Stimulated activated CD4-positive, alpha-beta T cell treated with anti-CD3 and anti-CD28 coated beads, TNF-alpha, amount 100 ng/mL, for 24 hours (primary cell): Measurements from ENCODE around the gene RNF44.

ENCODE experiments used
- DNase-seq, 3 experiments: peaks; one replicate each; pipeline ENCODE4 v3.0.0-alpha.2; 2020; ENCODE audit warnings: low read depth in 3 of 3

RNF44 gene

DNA sequence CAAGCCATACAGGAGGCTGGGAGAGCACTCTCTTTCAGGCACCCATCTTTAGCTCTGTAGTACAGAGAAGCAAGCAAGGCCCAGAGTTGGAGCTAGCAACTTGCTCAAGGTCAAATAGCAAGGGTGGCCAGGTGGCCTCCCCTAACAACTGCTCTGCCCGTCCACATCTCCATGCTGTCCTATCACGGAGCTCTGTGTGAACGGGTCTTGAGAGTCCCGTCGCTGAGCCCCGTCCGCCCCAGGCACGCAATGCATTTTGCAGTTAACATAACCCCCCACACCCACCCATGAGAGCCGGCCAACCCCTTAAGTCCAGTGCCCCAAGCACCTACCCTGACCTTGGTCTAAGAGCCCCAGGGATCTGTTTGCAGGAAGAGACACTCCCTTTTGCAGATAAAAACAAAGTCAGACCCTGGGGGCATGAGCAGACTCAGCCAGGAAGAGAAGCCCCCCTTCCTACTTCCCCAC, 1.5 kb downstream of the RNF44 start:
- no peak for DNase-seq

GRCh38 chr5:176535101-176535663, 2.0 kb downstream of the RNF44 start:
- peak in 1 of 3 experiments; percentile 39 for DNase-seq

DNA sequence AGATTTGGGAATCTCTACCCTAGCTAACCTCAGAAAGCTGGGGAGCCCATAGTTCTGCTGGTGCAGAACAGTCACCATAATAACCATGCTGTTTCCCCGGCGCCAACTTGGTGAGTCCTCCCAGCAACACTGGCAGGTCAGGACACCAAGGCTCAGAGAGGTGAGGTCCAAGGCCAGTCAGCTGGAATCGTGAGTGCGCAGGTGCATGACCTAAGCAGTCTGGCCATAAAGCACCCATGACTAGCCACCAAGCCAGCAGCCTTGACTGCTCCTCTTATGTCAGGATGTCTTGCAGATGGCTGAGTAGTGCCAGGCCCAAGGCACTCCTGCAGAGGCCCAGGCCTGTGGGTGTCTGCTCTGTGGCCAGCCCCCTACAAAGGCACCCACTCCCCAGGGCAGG, 2.6 kb downstream of the RNF44 start:
- DNase-seq: no peak

- DNase-seq: peak in 1 of 3 experiments; percentile 33
These were observed 3.1 kb downstream of the RNF44 start for GRCh38 chr5:176533894-176534611.

DNA sequence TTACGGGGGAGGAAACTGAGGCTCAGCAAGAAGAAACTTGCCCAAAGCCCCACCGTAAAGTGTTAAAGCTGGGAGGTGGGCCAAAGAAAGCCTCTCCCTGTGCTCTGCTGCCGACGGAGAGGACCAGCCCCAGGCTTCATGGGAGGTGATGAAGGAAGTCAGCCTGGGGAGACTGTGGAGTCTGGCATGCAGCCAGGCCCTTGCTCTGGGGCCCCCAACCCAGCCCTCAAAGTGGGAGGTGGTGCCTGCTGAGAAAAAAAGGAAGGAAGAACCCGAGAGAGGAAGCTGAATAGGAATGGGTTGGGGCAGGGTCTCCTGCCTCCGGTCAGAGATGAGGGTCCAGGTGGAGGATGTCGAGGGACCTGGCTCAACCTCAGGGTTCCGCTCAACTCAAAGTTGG, 3.8 kb downstream of the RNF44 start:
- no peak for DNase-seq

DNA sequence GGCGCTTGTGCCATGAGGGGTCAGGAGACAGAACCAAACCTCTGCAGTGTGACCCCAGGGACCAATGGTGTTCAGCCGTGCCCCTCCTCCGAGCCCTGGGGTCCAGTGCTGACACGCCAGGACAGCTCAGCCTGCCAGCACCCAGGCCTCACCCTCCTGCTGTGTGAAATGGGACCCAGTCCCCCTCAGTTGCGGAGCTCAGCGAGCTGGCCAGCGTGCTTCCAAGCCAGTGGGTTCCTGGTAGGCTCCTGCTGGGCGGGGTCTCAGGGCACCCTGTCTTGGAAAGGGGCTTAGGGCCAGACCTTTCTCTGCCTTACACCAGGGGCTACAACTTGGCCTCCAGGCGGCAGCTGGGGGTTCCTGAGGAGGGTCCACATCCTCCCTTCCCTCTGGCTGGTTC, 4.4 kb downstream of the RNF44 start:
- DNase-seq: no peak

DNA sequence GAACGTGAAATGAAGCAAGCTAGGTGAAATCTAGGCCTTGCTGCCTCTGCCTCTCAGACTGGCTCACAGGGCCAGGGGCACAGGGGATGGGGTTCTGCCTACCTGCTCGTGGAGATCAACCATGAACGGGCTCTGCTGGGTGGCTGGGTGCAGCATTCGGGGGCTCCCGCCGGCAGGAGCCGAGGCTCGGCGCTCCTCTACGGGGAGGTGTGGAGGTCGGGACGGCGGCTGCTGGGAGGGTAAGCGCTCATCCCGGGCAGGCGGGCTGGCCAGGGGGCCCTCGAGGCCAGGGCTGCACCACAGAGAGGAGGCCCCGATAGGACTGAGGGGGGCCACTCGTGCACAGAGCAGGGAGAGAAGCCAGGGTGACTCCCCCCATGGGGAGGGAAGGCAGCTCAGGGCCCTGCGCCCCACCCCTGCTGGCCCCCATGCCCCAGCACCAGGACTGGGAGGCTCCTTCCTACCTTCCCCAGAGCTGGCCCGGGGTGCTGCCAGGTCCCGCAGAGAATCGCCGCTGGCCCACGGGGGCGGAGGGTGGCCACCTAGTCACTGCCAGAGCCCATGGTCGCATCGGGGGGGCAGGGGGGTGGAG, 5.2 kb downstream of the RNF44 start:
- no peak for DNase-seq

GRCh38 chr5:176530983-176531901, 6.0 kb downstream of the RNF44 start:
- peak in 1 of 3 experiments; percentile 43 for DNase-seq

- no peak for DNase-seq
These were observed 6.7 kb downstream of the RNF44 start for GRCh38 chr5:176530393-176530982.

DNA sequence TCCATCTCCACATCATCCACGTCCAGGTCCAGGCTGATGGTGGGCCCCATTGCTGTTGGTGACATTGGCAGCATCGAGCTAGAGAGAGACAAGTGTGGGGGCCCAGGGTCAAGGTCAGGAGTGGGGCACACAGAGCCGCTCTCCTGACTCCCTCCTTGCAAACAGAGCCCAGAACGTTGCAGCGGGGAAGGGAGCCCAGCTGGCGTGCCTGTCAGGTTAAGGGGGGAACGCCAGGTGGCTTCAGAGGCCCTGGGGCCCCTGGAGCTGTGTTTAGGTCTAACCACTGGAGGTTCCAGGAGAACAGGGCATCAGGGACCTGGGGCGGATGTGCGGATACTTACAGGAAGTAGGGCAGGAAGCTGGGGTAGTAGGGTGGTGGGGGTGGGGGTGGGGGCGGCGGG, 7.5 kb downstream of the RNF44 start:
- DNase-seq: peak in 1 of 3 experiments; percentile 39

GRCh38 chr5:176529116-176529740, 8.0 kb downstream of the RNF44 start:
- DNase-seq: no peak

GRCh38 chr5:176528761-176529115, 8.5 kb downstream of the RNF44 start:
- DNase-seq: no peak

- no peak for DNase-seq
These were observed 8.9 kb downstream of the RNF44 start for GRCh38 chr5:176528301-176528700.

DNA sequence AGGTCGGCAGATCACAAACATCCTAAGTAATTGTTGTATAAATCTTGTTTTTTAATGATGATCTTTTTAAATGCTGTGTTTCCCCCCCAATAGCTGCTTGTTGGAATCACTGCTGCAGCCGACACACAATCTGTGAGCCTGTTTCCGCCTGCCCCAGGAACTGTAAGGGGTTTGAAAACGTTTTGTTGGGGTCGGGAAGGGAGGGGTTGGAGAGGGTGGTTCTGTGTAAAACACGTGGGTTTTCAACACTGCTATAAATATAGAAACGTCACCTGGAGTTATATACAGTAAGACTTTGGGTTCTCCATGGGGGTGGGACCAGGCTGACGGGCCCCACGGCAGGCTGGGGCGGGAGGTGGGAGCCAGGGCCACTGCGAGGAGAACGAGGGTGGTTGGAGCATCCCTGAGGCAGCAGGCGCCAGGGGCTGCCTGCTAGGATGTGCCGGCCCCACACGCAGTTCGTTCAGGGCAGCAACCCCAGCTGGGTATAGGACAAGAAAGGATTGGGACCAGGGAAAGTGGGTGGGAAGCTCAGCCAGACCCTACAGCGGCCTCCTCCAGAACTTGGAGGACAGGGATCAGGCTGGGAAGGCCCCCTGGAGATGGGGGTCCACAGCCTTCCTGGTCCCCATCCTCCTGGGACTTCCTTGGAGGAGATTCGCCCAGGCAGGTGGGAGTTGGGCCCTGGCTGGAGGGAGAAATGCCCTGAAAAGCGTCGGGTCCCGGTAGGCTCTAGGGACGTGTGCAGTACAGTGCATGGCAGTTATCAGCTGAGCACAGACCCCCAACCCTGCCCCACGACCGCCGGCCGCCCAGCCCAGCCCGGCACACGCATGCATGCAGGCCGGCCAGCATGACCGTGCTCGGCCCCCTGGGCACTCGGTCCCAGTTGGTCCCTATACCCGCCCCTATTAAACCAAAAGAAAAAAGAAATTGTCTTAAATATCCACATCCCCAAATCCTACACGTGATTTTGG, 9.7 kb downstream of the RNF44 start:
- DNase-seq: no peak

GRCh38 chr5:176526462-176526861, 10.7 kb downstream of the RNF44 start:
- DNase-seq: no peak

DNA sequence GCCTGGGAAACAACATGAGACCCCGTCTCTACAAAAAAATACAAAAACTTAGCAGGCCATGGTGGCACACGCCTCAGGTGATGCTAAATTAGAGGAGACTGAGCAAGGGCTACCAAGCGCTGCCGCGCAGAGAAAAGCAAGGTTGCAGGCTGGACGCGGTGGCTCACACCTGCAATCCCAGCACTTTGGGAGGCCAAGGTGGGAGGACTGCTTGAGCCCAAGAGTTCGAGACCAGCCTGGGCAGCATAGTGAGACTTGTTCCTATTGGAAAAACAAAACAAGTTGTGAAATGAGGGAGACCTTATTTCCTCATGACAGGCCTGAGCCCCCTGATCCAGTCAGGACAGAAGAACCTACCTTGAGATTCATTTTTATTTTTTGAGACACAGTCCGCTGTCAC, 11.5 kb downstream of the RNF44 start:
- DNase-seq: no peak

- DNase-seq: no peak
These were observed 12.2 kb downstream of the RNF44 start for GRCh38 chr5:176524987-176525386.

DNA sequence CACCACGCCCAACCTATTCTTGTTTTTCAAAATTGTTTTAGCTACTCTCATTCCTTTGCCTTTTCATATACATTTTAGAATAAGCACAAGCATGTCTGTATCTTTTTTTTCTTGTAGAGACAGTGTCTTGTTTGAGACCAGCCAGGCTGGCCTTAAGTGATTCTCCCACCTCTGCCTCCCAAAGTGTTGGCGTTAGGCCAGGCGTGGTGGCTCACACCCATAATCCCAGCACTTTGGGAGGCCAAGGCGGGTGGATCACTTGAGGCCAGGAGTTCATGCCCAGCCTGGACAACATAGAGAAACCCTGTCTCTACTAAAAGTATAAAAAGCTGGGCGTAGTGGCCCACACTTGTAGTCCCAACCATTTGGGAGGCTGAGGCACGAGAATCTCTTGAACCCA, 13.1 kb downstream of the RNF44 start:
- DNase-seq: no peak

GRCh38 chr5:176521699-176522263, 15.4 kb downstream of the RNF44 start:
- DNase-seq: no peak

DNA sequence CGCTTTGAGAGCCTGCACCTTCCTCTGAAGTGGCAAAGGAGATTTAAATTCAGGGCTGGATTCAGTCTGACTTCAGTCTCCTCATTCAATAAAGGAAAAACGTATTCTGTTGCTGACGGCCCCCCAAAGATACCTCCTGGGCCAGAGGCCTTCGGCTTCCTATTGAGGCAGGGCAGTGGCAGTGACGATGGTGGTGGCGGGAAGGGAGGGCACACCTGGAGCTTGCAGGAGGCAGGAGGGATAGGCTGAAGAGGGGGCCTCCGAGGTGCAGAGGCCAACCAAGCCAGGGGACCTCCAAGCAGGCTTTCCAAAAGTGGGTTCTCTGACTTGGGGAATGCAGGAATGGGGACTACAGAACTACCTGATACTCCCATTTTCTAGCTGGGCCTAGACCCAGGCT, 15.9 kb downstream of the RNF44 start:
- DNase-seq: no peak
